HepG2 (cell line): ENCODE data around the gene GNG13. TPM values are rescaled to one million over a fixed set of nuclear protein-coding genes. Genes with fewer than 3 reads are reported as not detected.

Source experiments
- ATAC-seq: fragments of 200-7000 bp; cut with Tn5 transposase; 3 replicates; pipeline ENCODE4 v1.9.1; 2020; ENCODE audit warnings: mild to moderate bottlenecking, moderate library complexity
- BruUV-seq: library from RNA; stranded (reverse); fragments of 400-500 nt; replicated peaks from 2 replicates; lab custom pipeline; 2021; lab: Mats Ljungman, UMichigan
- CTCF ChIA-PET: fragments of 300-600 bp; formaldehyde crosslinking; extraction: SDS; loops from one replicate; lab custom pipeline; 2021; ENCODE audit warnings: low total read pairs, inconsistent platforms, low intra/inter-chr PET ratio; lab: Yijun Ruan, JAX
- POLR2A ChIA-PET: fragments of 350-600 bp; sonication (Branson Sonifier 250); formaldehyde crosslinking; loops from one replicate; lab custom pipeline; 2020; ENCODE audit warnings: antibody characterized with exemption, inconsistent platforms; lab: Yijun Ruan, JAX
- DNase-seq: peaks from one replicate; pipeline ENCODE4 v3.0.0-alpha.2; 2015; ENCODE audit warnings: low spot score
- FAIRE-seq: peaks from 3 replicates; lab custom pipeline; 2011; peaks lifted over from hg19 to GRCh38; lab: Jason Lieb, UNC
- H2AFZ ChIP-seq: one replicate; pipeline ENCODE4 v1.6.1; 2011; ENCODE audit warnings: low read length, inconsistent platforms
- H3K27ac ChIP-seq: fragments of 300-600 bp; 3 replicates; pipeline ENCODE4 v1.8.0; 2011; ENCODE audit warnings: mixed run types, mild to moderate bottlenecking, mixed read lengths, low read length, inconsistent platforms; ENCODE audit not compliant: insufficient read depth; ENCODE audit errors: extremely low read length
- H3K27me3 ChIP-seq, 2 experiments: fragments of 200-600 bp in 1 of 2; 2 replicates in 1 of 2; 3 replicates in 1 of 2; pipeline versions ENCODE4 v1.6.0 to v1.8.0; 2011; ENCODE audit warnings: low read length in 2 of 2, mild to moderate bottlenecking in 2 of 2, moderate library complexity in 2 of 2, inconsistent platforms in 1 of 2; ENCODE audit not compliant: insufficient read depth in 2 of 2, control insufficient read depth in 1 of 2
- H3K36me3 ChIP-seq, 2 experiments: fragments of 200-600 bp in 1 of 2; replicated peaks in 1 of 2; 2 replicates in 1 of 2; 3 replicates in 1 of 2; pipeline versions ENCODE4 v1.5.1 to v1.8.0; 2011; ENCODE audit warnings: low read length in 2 of 2, inconsistent platforms in 1 of 2; ENCODE audit not compliant: insufficient read depth in 2 of 2, control insufficient read depth in 1 of 2
- H3K4me1 ChIP-seq: 2 replicates; pipeline ENCODE4 v1.5.1; 2012; ENCODE audit warnings: low read length, inconsistent platforms; ENCODE audit not compliant: insufficient read depth
- H3K4me2 ChIP-seq: 2 replicates; pipeline ENCODE4 v1.6.0; 2011; ENCODE audit warnings: low read depth, low read length, inconsistent platforms
- H3K4me3 ChIP-seq, 3 experiments: fragments of 200-600 bp in 1 of 3; sonication (generic), shearing (Covaris generic) in 1 of 3; replicated peaks in 1 of 3; 2 replicates each; pipeline ENCODE4 v1.5.1; 2011 to 2016; ENCODE audit warnings: low read length in 3 of 3, inconsistent platforms in 2 of 3, low read depth in 2 of 3, mild to moderate bottlenecking in 2 of 3, control low read depth in 1 of 3, mixed read lengths in 1 of 3; ENCODE audit not compliant: insufficient read depth in 1 of 3
- H3K79me2 ChIP-seq: one replicate; pipeline ENCODE4 v1.6.1; 2011; ENCODE audit warnings: low read length, inconsistent platforms; ENCODE audit not compliant: insufficient read depth
- H3K9ac ChIP-seq: 2 replicates; pipeline ENCODE4 v1.6.0; 2011; ENCODE audit warnings: mild to moderate bottlenecking, low read depth, low read length, inconsistent platforms; ENCODE audit not compliant: insufficient read depth
- H3K9me3 ChIP-seq: 2 replicates; pipeline ENCODE4 v1.5.1; 2012; ENCODE audit warnings: mild to moderate bottlenecking, low read length
- H4K20me1 ChIP-seq: 2 replicates; pipeline ENCODE4 v1.6.0; 2011; ENCODE audit warnings: inconsistent platforms, mild to moderate bottlenecking, low read length, moderate library complexity; ENCODE audit not compliant: insufficient read depth
- EZH2 ChIP-seq: conservative IDR thresholded peaks from 2 replicates; pipeline ENCODE4 v1.6.1; 2012; ENCODE audit warnings: mild to moderate bottlenecking, low read depth, low read length, moderate library complexity
- MTF1 ChIP-seq: sonication (generic); formaldehyde crosslinking; IDR thresholded peaks from 2 replicates; pipeline ENCODE4 v1.5.0; 2020; ENCODE audit warnings: missing genetic modification reagents
- TBL1XR1 ChIP-seq: fragments of 150-350 bp; IDR thresholded peaks from 2 replicates; pipeline ENCODE4 v1.6.1; 2014; ENCODE audit warnings: borderline replicate concordance, low read length; ENCODE audit not compliant: partially characterized antibody
- ZNF24 ChIP-seq: fragments of 450-650 bp; IDR thresholded peaks from 2 replicates; pipeline ENCODE4 v1.6.1; 2017; ENCODE audit warnings: antibody characterized with exemption, mild to moderate bottlenecking
- ZSCAN31 ChIP-seq: sonication (generic); formaldehyde crosslinking; IDR thresholded peaks from 2 replicates; pipeline ENCODE4 v1.5.0; 2020; ENCODE audit warnings: low read depth, mild to moderate bottlenecking, missing genetic modification reagents
- WGBS: methylation state at CpG from one replicate; pipeline ENCODE4 v1.1.6; 2017; ENCODE audit warnings: low lambda C conversion rate; 5-methylcytosine and 5-hydroxymethylcytosine counted together
- in situ Hi-C: cut with HindIII; loops from 2 replicates; pipeline ENCODE4 v1.10.0; 2017; ENCODE audit warnings: low pct_unique_long_range_greater_than_20kb; ENCODE audit not compliant: extremely low pct_ligation_motif_present
- intact Hi-C: fragments of 100-400 bp; cut with micrococcal nuclease; formaldehyde crosslinking; loops from one replicate; pipeline ENCODE4 v1.10.0; 2022; ENCODE audit not compliant: unreplicated experiment
- polyA plus RNA-seq, 8 experiments: library from polyadenylated mRNA; depleted of rRNA in 3 of 8; stranded (reverse) in 7 of 8; unstranded in 1 of 8; fragments of >200 nt; fragmentation: Illumina TruSeq in 4 of 8; extraction: Trizol in 4 of 8; gene quantifications; 2 replicates each; pipeline versions ENCODE4 v1.2.1 to v1.2.3, GENCODE V29; 2011 to 2016; ENCODE audit warnings: low read depth in 4 of 8, missing spikeins in 1 of 8, mixed read lengths in 1 of 8; ENCODE audit not compliant: insufficient read depth in 1 of 8
- total RNA-seq, 5 experiments: library from RNA; depleted of rRNA; stranded (reverse); fragments of >200 nt; fragmentation: Illumina TruSeq; extraction: Trizol; gene quantifications; 2 replicates each; pipeline ENCODE4 v1.2.3, GENCODE V29; 2016; ENCODE audit warnings: low read depth in 1 of 5
- TF ChIP-seq, protein P1 (sequence below): sonication (generic); formaldehyde crosslinking; IDR thresholded peaks from 2 replicates; pipeline ENCODE4 v1.4.0; 2020; ENCODE audit warnings: missing genetic modification reagents

Gene GNG13
- total and polyA plus RNA-seq, 2 of the 13 experiments (the other 11 are each of a cell fraction or from before 2014, with no cell fraction given), result not detected

DNA sequence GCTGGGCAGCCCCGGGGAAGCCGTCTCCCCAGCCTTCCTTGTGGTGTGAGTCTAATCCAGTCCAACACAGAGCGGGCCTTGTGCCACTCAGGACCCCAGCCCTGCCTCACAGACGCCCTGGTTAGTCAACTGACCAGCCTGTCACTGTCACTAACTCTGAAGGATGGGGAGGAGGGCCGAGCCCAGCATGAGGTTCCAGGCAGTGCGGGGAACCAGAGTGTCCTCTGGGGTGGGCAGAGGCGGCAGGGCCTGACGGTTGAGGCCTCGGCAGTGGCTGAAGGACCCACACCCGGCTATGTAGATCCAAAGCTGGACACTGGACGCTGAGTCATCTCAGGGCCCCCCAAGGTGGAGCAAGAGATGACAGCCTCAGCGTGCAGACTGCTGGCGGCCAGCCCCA lies 21.0 kb downstream of the GNG13 start (continued):
- TF ChIP-seq, protein P1, sequence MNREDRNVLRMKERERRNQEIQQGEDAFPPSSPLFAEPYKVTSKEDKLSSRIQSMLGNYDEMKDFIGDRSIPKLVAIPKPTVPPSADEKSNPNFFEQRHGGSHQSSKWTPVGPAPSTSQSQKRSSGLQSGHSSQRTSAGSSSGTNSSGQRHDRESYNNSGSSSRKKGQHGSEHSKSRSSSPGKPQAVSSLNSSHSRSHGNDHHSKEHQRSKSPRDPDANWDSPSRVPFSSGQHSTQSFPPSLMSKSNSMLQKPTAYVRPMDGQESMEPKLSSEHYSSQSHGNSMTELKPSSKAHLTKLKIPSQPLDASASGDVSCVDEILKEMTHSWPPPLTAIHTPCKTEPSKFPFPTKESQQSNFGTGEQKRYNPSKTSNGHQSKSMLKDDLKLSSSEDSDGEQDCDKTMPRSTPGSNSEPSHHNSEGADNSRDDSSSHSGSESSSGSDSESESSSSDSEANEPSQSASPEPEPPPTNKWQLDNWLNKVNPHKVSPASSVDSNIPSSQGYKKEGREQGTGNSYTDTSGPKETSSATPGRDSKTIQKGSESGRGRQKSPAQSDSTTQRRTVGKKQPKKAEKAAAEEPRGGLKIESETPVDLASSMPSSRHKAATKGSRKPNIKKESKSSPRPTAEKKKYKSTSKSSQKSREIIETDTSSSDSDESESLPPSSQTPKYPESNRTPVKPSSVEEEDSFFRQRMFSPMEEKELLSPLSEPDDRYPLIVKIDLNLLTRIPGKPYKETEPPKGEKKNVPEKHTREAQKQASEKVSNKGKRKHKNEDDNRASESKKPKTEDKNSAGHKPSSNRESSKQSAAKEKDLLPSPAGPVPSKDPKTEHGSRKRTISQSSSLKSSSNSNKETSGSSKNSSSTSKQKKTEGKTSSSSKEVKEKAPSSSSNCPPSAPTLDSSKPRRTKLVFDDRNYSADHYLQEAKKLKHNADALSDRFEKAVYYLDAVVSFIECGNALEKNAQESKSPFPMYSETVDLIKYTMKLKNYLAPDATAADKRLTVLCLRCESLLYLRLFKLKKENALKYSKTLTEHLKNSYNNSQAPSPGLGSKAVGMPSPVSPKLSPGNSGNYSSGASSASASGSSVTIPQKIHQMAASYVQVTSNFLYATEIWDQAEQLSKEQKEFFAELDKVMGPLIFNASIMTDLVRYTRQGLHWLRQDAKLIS (CRISPR knock-in tag), result no peak
- TF ChIP-seq TBL1XR1, result no peak
- TF ChIP-seq EZH2, result no peak
- TF ChIP-seq ZSCAN31 (CRISPR knock-in tag), result no peak

DNA sequence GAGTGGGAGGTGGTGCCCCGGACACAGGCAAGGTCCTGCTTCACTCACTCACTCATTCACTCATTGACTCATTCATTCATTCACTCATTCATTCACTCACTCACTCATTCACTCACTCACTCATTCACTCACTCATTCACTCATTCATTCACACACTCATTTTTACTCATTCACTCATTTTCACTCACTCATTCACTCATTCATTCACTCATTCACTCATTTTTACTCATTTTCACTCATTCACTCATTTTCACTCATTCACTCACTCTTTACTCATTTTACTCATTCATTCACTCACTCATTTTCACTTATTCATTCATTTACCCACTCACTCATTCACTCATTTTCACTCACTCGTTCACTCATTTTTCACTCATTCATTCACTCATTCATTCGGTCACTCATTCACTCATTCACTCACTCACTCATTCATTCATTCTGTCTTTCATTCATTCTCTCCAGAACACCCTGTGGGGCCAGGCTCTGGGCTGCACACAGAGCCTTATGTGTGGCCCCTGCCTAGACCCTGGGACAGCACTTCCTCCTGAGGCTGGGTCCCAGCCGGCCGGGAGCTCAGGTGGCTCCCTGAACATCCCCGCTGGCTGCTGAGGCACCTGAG lies 21.5 kb downstream of the GNG13 start:
- Histone ChIP-seq H3K9ac (no peak overlapping the region), H3K36me3 (no peaks in the 10 kb centered on the region), H3K4me3 (no peak overlapping the region), H4K20me1 (0 out of 2 replicates have a peak, but pooled peaks cover 2% of the 10 kb centered on the region), H3K4me1 (no peaks in the 10 kb centered on the region), H3K27ac (no peak overlapping the region), H2AFZ (no peak overlapping the region), H3K4me2 (no peak overlapping the region), H3K79me2 (no peaks in the 10 kb centered on the region), H3K27me3 (peaks cover 15 to 73% of the 10 kb centered on the region in 2 experiments), H3K9me3 (no peaks in the 10 kb centered on the region)
- TF ChIP-seq MTF1 (CRISPR knock-in tag), result no peak
- TF ChIP-seq ZNF24, result peak; percentile 95
- FAIRE-seq (no peak), DNase-seq (no peak), ATAC-seq (no peak)
- CTCF ChIA-PET, result no interaction called here
- whole genome bisulfite sequencing, result 34% methylated on average over 6 of the region's 6 CpGs
- in situ Hi-C loops, result no loop called here
- intact Hi-C loops, result no loop called here
- POLR2A ChIA-PET, result no interaction called here
- BruUV-seq, result no TSS peak
